NCI-H1048 (cell line): ENCODE results near the gene WNT3.

Source experiments
- DNase-seq: peaks from one replicate; lab custom pipeline; 2025; lab: John Stamatoyannopoulos, UW

The WNT3 gene

GRCh38 chr17:46732160-46732559 is 86.3 kb downstream of the WNT3 start:
- DNase-seq: no peak

GRCh38 chr17:46730679-46731078 is 87.8 kb downstream of the WNT3 start:
- DNase-seq: no peak

- DNase-seq: no peak
These were observed 88.5 kb downstream of the WNT3 start for GRCh38 chr17:46730026-46730425.

GRCh38 chr17:46727572-46728348 is 90.7 kb downstream of the WNT3 start:
- no peak for DNase-seq

- DNase-seq: no peak
These were observed 92.3 kb downstream of the WNT3 start for GRCh38 chr17:46726206-46726605.

GRCh38 chr17:46722662-46723285 is 95.7 kb downstream of the WNT3 start:
- no peak for DNase-seq

GRCh38 chr17:46720408-46720807 is 98.1 kb downstream of the WNT3 start:
- no peak for DNase-seq

GRCh38 chr17:46719891-46720290 is 98.6 kb downstream of the WNT3 start:
- DNase-seq: no peak

- no peak for DNase-seq
These were observed 100.5 kb downstream of the WNT3 start for GRCh38 chr17:46717999-46718398.
